HTERT RPE-1 (cell line): ENCODE data around the gene FAM219B.
"Not testable (repeated sequence)": the region's sequence is repeated elsewhere in the genome, so short reads cannot be mapped to it uniquely, and the experiment has no call there.

Experiments used
- in situ Hi-C: fragments of 300-500 bp; cut with MboI; formaldehyde crosslinking; loops from 4 replicates; pipeline ENCODE4 v1.14.3; 2020; ENCODE audit warnings: low sequenced_read_pairs

Gene FAM219B, protein sequence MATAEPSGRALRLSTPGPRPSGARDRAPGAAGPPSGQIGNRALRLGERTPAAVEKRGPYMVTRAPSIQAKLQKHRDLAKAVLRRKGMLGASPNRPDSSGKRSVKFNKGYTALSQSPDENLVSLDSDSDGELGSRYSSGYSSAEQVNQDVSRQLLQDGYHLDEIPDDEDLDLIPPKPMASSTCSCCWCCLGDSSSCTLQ

DNA sequence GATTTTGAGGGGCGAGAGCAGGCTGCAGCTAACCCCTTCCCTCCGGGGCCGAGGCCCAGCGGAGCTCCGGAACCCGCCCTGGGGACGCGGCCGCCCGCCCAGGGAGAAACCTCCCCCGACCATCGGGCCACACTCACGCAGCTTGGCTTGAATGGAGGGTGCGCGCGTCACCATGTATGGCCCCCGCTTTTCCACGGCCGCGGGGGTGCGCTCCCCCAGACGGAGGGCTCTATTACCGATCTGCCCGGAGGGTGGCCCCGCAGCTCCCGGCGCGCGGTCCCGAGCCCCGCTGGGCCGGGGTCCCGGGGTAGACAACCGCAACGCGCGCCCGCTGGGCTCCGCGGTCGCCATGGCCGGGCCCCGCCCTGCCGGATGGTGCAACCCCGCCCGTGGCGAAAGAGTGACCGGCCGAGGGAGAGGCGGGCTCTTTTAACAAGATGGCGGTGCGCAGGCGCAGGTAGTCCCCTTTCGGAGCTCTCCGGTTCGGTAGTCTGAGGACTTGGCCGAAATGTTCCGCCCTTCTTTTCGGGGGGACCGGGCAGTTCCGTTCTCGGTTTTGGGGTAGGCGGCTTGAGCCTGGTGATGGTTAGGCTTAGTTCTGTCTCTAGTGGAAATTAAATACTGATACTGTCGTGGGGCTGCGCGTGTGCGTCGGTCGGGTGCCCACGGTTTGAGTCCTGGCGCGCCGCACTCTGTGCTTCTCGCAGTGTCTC, at the start of gene FAM219B:
TSS of gene FAM219B (minus strand) at position 402 of the 713 bp plus-strand sequence. CDS start at position 351, 51 bp downstream.
- in situ Hi-C loops: no loop called here

DNA sequence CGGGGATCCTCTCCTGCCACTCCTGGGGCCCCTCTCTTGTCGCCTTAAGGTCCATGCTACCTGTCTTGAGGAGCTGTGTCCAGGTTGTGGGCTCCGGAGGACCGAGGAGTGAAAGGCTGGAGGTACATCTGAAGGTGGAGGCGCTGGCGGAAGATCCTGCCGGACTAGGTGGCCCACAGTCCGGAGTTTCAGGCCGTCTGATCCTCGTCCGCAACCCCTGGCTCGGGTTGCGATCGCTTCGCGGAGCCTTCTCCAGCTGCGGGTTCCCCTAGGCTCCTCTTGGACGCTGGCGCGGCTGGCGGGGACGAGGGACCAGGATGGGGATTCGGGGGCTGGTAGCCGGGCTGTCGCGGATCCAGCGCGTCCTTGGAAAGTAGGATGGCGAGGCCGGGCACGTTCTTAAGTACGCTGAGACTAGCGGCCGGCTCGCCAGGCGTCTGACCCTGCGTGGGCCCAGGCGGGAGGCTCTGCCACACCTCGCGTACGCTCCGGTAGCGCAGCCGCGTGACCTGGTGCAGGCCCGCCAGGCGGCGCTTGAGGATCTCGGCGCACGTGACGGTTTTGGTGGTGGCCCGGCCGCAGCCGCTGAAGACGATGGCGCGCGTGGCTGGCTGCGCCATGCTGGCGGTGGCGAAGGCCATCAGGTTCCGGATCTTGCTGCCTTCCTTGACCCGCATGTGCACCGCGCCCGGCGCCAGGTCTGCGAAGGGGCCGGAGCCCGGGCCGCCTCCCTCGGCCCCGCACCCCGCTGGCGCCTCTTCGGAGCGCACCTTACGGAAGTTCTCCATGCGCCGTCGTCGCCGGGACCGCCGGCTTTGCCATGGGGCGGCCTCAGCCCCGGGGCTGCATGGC, 49.4 kb upstream of the FAM219B start:
- in situ Hi-C loops: no loop called here

DNA sequence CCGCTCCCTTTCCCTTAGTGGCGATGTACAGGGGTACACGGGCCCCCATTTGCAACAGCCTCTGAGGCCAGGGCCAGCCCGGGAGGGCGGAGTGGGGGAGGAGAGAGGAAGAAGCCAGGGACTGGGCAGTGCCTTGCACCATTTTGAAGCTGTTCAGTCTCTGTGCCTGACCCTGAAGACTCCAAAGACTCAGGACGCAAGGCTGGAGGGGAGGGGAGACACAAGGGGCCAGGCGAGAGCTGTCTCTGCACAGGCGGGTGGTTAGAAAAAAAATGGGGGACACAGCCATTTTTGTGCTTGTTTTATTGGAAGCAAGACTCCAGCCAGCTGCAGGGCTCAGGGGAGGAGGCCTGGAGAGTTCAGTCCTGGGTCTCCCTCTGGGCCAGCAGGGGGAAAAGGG, 48.4 kb upstream of the FAM219B start:
- in situ Hi-C loops: no loop called here

DNA sequence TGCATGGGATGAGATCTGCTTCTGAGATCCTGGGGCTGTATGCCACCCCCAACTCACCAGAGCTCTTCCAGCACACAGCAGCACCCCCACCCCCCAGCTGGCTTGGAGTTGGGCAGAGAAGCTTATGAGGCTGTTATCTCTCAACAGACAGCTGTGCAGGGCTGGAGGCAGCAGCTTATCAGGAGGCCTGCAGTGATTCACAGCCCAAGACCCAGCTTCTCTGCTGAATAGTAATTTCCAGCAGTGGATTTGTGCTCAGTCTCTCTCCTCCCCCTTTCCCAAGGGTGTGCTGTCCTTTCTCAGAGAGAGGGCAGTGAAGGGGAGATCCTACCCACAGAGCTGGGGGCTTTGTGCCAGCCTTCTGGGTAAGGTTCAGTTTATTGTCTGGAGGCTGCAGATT, 47.9 kb upstream of the FAM219B start:
- in situ Hi-C loops: no loop called here

DNA sequence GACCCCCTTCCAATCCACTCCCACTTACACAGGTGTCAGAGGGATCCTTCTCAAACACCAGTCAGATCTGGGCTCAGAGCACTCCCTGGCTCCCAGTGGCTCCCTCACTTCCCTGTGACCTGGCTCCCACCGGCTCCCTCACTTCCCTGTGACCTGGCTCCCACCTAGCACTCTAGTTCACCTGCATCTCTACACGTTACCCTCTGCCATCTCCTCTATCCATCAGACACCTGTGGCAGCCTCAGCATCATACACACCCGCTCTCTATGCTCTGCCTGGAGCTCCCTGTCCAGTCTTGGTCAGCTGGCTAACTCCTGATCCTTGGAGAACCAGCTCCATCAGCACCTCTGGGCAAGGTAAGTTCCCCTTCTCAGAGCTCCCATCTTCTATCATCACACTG, 44.4 kb upstream of the FAM219B start:
- in situ Hi-C loops: no loop called here

DNA sequence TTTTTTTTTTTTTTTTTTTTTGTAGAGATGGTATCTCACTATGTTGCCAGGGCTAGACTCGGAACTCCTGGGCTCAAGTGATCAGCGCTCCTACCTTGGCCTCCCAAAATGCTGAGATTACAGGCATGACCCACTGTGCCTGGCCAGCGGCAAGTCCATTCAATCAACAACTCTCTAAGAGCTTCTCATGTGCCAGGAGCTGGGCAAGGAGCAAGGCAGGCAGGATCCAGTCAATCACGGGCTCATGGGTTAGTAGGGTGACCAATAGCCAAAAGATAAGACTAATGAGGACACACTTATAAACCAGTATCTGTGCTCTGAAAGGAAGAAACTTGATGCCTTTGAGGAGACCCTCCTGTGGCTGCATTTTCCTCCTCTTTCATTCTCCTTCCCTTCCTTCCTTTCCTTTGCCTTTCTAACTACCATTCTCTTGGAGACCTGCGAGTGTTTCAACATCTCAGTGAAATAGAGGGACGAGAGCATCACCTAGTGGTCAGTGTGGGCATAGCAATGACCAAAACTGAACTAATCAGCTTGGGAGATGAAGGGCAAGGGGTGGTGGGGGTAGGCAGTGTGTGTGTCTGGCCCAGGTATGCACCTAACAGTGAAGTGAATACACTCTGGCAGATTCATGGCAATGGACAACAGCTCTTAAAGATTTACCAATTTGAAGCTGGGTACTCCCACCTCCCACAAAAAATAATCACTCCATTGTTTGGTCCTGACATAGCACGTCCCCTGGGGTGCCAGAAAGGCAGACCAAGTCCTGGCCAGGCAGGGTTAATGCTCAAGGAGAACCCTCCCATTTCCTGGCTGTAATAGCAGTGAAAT, 43.6 kb upstream of the FAM219B start:
- in situ Hi-C loops: no loop called here

DNA sequence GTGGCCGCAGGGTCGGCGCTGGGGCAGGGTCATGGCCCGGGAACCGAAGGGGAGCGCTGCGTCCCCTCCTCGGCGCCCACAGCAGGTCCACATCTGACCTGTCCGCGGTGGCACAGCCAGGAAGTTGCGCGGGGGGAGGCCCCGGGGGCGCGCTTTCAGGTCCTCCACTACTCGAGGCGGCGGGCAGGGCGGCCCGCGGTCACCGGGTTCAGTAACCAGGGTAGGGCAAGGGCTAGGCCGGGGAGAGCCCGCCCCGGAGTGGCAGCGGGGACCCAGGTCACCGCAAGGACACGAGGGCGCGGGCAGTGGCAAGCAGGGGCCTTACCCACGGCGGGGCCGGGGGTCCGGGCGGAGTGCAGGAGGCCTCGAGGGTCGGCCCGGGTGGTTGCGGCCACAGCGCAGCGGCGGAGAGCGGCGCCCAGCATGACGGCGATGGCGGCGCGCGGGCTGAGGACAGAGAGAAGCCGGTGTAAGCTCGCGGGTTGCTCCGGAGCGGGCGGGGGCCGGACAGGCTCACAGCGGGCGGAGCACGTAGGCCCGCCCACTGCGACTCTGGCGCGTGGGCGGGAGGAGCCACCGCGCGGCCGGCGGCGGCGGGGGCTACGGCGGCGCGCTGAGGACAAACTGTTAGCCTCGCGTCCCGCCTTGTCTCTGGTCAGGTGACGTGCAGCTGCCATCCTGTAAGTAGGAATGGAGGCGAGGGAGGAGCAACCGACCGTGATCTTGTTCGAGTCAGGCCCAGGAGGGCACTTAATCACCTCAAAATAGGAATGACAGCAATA, 31.1 kb upstream of the FAM219B start, which contains the start of gene COX5A:
TSS of gene COX5A (minus strand) at position 484 of the 782 bp plus-strand sequence. CDS start at position 425, 59 bp downstream.
- in situ Hi-C loops: no loop called here

DNA sequence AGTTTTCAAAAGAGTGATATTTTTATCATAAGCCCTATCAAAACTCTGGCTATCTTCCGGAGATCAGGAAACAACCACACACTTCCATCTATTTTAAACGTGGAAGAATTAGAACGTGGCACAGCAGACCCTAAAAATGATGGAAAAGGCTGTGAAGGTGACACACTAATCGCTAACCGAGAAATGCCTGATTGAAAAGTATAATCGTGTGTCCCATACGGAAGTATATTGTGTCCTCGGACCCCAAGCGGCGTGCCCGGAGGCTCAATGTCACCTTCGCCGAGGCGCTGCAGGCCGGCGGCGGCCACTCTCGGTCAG, 30.6 kb upstream of the FAM219B start:
- in situ Hi-C loops: no loop called here

DNA sequence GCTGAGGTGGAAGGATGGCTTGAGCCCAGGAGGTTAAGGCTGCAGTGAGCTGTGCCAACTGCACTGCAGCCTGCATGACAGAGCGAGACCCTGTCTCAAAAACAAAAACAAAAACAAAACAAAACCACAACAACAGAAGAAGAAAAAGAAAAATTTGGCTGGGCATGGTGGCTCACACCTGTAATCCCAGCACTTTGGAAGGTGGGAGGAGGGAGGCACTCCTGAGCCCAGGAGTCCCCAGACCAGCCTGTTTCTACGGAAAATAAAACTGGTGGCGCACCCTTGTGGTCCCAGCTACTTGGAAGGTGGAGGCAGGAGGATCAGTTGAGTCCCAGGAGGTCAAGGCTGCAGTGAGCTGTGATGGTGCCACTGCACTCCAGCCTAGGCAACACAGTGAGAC, 28.5 kb upstream of the FAM219B start:
- in situ Hi-C loops: not testable (repeated sequence)

DNA sequence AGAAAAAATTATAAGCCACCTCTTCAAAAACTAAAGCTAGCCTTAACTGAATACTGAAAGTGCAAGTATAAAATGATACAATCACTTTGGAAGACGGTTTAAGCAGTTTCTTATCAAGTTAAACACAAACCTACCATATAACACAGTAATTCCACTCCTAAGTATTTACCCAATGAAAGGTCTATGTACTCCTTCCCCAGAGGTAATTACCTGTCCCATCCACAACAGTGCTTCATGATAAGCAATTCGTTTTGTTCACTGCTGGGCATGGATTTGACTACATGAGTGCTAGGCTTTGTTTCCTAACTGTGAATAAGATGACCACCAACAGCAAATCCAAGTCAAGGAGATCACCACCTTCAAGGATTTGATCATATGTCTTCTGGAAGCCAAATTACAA, 26.9 kb upstream of the FAM219B start:
- in situ Hi-C loops: no loop called here

DNA sequence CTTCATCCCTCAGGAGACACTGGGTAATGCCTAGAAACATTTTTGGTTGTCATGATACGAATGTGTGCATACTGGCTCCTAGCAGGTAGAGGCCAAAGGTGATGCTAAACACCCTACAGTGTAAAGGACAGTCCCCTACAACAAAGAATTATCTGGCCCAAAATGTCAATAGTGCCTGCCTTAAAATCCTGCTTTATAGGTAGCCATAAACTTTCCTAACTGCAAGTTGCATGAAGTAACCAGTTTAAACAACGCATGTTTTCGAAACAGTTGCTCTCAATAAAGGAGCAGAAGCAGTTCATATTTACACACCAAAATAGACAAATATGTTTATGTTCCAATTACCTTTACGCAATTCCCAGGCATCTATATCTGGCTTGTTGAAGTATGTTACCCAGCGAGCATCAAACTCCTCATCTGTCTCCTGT, 22.1 kb upstream of the FAM219B start:
- in situ Hi-C loops: no loop called here

DNA sequence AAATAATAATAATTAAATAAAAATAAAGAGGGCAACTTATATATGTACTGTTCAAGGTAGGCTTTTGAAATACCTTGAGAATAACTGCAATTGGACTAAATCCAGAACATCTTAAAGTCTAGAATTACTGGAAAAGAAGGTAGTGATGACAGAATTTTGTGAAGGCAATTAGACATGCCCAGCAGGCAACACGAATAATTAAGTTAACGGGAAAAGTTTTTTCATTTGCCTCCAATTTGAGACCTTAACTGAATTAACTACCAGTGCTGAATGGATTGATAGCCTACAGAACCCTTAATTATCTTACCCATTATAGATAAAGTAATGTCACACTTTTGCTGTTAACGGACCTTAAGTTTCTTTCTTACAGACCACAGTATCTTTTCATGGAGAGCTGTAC, 17.9 kb upstream of the FAM219B start:
- in situ Hi-C loops: no loop called here

DNA sequence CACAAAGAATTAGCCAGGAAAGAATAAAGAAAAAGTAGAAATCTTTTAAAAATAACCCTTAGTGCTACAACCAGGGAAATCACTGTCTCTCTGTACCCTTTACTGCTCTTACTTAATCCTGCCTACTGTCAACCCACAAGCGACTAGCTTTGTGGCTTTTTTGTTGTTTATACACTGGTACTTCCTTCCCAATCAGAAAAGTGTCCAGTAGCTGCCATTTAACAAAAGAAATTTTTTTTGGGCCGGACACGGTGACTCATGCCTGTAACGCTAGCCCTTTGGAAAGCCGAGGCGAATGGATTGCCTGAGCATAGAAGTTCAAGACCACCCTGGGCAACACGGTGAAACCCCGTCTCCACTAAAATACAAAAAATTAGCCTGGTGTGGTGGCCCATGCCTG, 13.8 kb upstream of the FAM219B start:
- in situ Hi-C loops: no loop called here

DNA sequence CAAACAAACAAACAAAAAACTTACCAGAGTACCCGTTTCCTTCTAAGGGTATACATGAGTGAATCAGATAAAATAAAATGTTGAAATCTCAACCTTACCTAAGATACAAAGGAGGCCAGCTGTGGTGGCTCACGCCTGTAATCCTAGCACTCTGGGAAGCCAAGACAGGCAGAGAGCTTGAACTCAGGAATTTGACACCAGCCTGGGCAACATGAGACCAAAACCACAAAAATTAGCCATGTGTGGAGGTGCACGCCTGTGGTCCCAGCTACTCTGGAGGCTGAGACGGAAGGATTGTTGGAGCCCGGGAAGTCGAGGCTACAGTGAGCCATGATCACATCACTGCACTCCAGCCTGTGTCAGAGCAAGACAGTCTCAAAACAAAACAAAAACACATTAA, 11.0 kb upstream of the FAM219B start:
- in situ Hi-C loops: no loop called here

DNA sequence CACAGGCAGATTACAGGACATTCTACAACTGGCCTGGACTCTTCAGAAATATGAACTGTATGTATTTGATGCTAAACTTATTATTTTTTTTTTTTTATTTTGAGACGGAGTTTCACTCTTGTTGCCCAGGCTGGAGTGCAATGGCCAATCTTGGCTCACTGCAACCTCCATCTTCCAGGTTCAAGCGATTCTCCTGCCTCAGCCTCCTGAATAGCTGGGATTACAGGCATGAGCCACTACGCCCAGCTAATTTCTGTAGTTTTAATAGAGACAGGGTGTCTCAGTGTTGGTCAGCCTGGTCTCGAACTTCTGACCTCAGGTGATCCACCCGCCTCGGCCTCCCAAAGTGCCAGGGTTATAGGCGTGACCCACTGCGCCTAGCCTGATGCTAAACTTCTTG, 7.1 kb upstream of the FAM219B start:
- in situ Hi-C loops: not testable (repeated sequence)

DNA sequence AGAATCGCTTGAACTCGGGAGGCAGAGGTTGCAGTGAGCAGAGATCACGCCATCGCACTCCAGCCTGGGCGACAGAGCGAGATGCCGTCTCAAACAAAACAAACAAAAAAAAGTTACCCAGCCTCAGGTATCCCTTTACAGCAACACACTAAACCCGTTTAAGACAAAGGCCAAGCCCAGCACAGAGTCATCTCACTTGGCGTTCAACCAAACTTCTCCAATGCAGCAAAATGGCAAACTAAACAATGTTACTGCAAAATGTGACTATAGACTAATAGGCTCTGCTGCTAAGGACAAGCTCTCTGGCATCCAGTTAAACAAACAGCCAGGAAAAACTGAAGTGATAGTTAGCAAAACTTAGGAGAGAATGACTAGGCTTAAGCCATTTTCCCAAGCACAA, 6.4 kb upstream of the FAM219B start:
- in situ Hi-C loops: no loop called here

DNA sequence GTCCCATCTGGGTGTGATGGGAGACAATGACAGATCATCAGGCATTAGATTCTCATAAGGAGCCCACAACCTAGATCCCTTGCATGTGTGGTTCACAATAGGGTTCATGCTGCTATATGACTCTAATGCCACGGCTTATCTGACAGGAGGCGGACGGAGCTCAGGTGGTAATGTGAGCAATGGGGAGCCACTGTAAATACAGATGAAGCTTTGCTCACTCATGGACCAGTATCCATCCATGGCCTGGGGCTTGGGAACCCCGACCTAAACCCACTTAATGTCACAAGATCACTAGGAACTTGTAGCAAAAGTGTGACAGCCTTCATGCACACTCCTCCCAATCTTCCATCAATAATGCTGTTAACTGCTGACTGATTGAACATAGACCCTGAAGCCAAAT, 2.0 kb upstream of the FAM219B start:
- in situ Hi-C loops: no loop called here

DNA sequence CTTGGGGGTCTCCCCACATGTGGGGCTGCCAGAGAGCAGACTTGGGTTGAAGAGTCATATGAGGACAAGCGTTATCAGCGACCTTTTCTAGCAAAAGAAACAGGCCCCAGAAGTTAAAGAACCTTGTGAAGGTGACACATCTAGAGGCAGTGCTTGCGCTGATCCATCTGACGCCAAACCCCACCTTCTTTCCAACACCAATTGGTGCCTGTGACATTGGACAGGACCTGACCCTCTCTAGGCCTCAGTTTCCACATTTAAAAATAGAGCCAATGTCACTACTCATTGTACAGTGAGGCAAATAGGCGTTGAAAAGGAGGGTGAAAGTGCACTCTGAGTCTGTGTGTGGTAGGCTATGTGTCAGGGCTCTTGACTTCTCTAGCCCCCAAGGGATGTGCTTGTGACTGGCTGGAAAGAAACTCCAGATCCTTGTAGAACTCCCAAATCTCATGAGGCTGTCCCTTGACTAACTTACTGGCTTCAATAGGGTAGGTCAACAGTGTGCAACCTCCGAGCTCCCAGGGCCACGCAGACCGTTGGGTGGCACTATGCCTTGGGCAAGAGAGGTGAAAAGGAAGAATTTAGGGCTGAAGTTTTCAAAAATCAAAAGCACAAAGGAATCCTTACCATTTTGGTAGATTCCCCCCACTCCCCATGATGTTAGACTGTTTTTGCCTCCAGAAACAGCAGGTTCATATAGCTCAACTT, 666 bp upstream of the FAM219B start:
- in situ Hi-C loops: no loop called here

DNA sequence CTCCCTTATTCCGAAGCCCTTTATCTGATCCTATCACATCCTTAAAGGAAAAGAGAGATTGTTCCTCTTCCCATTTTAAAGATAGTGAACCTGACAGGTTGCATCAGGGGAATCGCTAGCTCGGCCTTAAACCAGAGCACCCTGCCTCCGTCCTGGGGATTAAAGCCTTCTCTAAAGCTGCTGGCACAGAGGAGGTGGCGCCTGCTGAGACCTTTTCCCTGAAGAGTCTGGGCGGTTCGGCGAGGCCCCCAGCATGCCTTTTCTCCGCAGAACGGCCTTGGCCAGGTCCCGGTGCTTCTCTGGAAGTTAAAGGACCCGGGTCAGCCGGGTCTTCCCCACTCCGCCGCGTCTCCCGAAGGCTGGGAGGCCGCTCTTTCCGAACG, 593 bp downstream of the FAM219B start:
- in situ Hi-C loops: no loop called here
